ENCODE data around the gene PTPN2. TPM values are rescaled to one million over a fixed set of nuclear protein-coding genes. Genes with fewer than 3 reads are reported as not detected.

Gene PTPN2
- polyA plus RNA-seq, 2 of the 4 experiments (the other 2 are of a cell fraction): 23.0 to 32.4 TPM

DNA sequence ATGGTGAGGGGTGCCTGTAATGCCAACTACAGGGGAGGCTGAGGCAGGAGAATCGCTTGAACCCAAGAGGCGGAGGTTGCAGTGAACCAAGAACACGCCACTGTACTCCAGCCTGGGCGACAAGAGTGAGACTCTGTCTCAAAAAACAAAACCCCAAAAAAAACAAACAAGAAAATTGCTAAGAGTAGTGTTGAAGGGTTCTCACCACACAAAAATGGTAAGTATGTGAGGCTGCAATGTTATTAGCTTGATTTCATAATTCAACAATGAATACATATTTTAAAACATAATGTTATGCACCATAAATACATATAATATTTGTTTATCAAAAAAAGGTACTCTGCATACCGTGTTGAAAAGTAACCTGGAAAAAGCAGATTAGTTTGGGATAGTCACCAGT lies 135.4 kb downstream of the PTPN2 start:
- TF ChIP-seq TFCP2L1 (CRISPR knock-in tag; IDR thresholded peaks at IDR 0.05) (no peak), POLR2A (IDR thresholded peaks at IDR 0.05; ENCODE audit: low read length) (no peak), ZNF302 (CRISPR knock-in tag; IDR thresholded peaks at IDR 0.05) (no peak), FOSB (CRISPR knock-in tag; IDR thresholded peaks at IDR 0.05) (no peak), ZSCAN20 (CRISPR knock-in tag; IDR thresholded peaks at IDR 0.05) (no peak), CHD2 (IDR thresholded peaks at IDR 0.05; ENCODE audit: low read length, partially characterized antibody) (no peak), RFX5 (IDR thresholded peaks at IDR 0.05) (no peak), ZC3H11A (IDR thresholded peaks at IDR 0.05) (no peak)
- TF ChIP-seq, protein P1, sequence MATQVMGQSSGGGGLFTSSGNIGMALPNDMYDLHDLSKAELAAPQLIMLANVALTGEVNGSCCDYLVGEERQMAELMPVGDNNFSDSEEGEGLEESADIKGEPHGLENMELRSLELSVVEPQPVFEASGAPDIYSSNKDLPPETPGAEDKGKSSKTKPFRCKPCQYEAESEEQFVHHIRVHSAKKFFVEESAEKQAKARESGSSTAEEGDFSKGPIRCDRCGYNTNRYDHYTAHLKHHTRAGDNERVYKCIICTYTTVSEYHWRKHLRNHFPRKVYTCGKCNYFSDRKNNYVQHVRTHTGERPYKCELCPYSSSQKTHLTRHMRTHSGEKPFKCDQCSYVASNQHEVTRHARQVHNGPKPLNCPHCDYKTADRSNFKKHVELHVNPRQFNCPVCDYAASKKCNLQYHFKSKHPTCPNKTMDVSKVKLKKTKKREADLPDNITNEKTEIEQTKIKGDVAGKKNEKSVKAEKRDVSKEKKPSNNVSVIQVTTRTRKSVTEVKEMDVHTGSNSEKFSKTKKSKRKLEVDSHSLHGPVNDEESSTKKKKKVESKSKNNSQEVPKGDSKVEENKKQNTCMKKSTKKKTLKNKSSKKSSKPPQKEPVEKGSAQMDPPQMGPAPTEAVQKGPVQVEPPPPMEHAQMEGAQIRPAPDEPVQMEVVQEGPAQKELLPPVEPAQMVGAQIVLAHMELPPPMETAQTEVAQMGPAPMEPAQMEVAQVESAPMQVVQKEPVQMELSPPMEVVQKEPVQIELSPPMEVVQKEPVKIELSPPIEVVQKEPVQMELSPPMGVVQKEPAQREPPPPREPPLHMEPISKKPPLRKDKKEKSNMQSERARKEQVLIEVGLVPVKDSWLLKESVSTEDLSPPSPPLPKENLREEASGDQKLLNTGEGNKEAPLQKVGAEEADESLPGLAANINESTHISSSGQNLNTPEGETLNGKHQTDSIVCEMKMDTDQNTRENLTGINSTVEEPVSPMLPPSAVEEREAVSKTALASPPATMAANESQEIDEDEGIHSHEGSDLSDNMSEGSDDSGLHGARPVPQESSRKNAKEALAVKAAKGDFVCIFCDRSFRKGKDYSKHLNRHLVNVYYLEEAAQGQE (IDR thresholded peaks at IDR 0.05): no peak
- ChIA-PET POLR2A (no interaction called here), CTCF (interaction anchor here (1.2 to 6.6 kb wide), 4 partner anchors 22 to 186 kb away, joined by 3 to 83 read pairs (median 14); no protein-coding TSS in a partner anchor)
- FAIRE-seq: no peak
- no peak for ATAC-seq
- H3K9me3 ChIP-seq: no peaks in the 10 kb centered on the region
- WGBS (ENCODE audit: missing lambda C conversion rate): 78% methylated on average over 5 of the region's 5 CpGs
- DNase-seq (ENCODE audit: low read depth in 1 of 2, low spot score in 1 of 2): no peak
- H3K4me1 ChIP-seq: peaks cover 7% of the 10 kb centered on the region; the same call in 1 of the 3 replicates
- no peak overlapping the region for H3K4me3 ChIP-seq
- H3K4me2 ChIP-seq: no peak overlapping the region
- H3K27ac ChIP-seq: peak overlapping the region in 1 of 2 experiments; percentile 30; a peak in 1 of 6 replicates

DNA sequence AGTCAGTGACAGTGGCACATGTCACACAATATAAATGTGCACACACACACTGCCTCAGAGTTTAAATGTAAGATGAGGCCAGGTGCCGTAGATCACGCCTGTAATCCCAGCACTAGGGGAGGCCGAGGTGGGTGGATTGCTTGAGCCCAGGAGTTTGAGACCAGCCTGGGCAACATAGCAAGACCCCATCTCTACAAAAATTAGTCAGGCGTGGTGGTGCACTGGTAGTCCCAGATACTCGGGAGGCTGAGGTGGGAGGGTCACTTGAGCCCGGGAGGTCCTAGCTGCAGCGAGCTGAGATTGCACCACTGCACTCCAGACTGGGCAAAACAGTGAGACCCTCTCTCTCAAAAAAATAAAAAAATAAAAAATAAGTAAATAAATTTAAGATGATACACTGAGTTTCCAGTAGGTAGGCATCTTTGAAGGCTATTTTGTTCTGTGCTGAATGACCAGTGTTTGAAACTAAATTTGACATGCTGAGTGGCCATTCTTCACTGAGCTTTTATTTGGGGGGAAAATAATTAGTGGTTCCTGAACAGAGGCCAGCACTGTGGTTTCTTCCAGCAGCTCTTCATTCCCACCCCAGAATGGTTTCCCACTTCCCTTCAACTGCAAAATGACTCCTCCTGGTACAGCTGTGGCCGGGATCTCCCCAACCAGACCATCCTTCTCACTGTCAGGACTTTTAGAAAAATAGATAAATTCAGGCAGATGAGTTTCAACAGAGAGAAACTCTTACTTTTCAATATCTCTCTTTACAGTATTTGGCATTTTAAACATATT lies 136.3 kb downstream of the PTPN2 start:
- POLR2A ChIA-PET: interaction anchor here (0.6 kb wide), 1 partner anchor 45 kb away, joined by 3 read pairs; the partner anchor contains the start of genes CEP76 and PSMG2
- DNase-seq (ENCODE audit: low read depth in 1 of 2, low spot score in 1 of 2): no peak
- ATAC-seq: no peak
- CTCF ChIA-PET: interaction anchor here (0.6 to 6.6 kb wide), 4 partner anchors 21 to 187 kb away, joined by 3 to 83 read pairs (median 10); no protein-coding TSS in a partner anchor
- FAIRE-seq: no peak
- TF ChIP-seq CHD4 (IDR thresholded peaks at IDR 0.05; ENCODE audit: borderline replicate concordance): no peak
- TF ChIP-seq MAFK (IDR thresholded peaks at IDR 0.05; ENCODE audit: partially characterized antibody): no peak
- TF ChIP-seq CHD2 (IDR thresholded peaks at IDR 0.05; ENCODE audit: low read length, partially characterized antibody): no peak
- no peak for TF ChIP-seq KDM5A (IDR thresholded peaks at IDR 0.05)
- 83% methylated on average over 8 of the region's 8 CpGs for WGBS (ENCODE audit: missing lambda C conversion rate)
- no peak overlapping the region for H3K27ac ChIP-seq
- H3K4me3 ChIP-seq: no peak overlapping the region
- H3K9me3 ChIP-seq: no peaks in the 10 kb centered on the region
- peaks cover 14% of the 10 kb centered on the region for H3K4me1 ChIP-seq
- no peak overlapping the region for H3K4me2 ChIP-seq

DNA sequence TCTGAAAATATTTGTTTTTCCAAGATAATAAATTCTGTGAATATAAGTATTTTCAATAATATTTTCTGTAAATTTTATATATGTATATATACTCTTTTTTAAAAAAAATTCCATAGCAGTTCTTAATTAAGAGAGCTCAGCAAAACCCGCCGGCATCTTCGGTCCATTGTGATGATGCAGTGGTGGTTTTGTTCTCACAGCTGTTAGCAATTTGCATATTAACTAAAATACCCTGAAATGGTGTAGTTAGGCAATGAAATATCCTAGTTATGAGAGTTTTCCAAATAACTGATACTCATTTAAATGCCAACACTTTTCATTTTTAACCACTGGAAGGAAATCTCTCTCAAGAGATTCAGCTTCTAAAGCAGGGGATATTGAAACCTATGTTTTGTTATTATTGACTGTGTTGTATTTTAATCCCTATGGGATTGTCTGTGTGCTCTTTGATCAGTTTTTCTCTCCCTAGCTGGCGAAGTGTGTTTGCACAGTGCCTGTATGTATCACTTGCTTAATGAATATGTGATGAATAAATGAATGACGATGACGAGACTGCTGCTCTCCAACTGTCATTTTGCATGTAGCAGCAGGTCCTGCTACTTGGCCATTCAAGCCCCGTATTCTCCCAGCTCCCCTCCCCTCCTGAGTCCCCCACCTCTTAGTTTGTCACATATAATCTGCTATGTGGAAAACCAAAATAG lies 138.8 kb downstream of the PTPN2 start:
- H3K4me1 ChIP-seq: peaks cover 36% of the 10 kb centered on the region
- no peak for TF ChIP-seq TFCP2L1 (CRISPR knock-in tag; IDR thresholded peaks at IDR 0.05)
- TF ChIP-seq JUN (IDR thresholded peaks at IDR 0.05): no peak
- no peak for TF ChIP-seq RARB (CRISPR knock-in tag; IDR thresholded peaks at IDR 0.05)
- no peak for TF ChIP-seq RFX5 (IDR thresholded peaks at IDR 0.05)
- no peak for TF ChIP-seq HDAC2 (IDR thresholded peaks at IDR 0.05)
- TF ChIP-seq ESRRA (IDR thresholded peaks at IDR 0.05; ENCODE audit: borderline replicate concordance, low read length): no peak
- TF ChIP-seq TP53 (CRISPR knock-in tag; IDR thresholded peaks at IDR 0.05): no peak
- no peak for TF ChIP-seq HOXB13 (CRISPR knock-in tag; IDR thresholded peaks at IDR 0.05; ENCODE audit: low read depth)
- TF ChIP-seq FOSL2 (IDR thresholded peaks at IDR 0.05): no peak
- TF ChIP-seq FOSL2 (CRISPR knock-in tag; IDR thresholded peaks at IDR 0.05): no peak
- TF ChIP-seq MYC (IDR thresholded peaks at IDR 0.05; ENCODE audit: borderline replicate concordance, low read length): no peak
- no peak for TF ChIP-seq MAZ (IDR thresholded peaks at IDR 0.05; ENCODE audit: borderline replicate concordance, low read depth, low read length)
- no peak for TF ChIP-seq CBX8 (IDR thresholded peaks at IDR 0.05)
- TF ChIP-seq SMC3 (IDR thresholded peaks at IDR 0.05): no peak
- H3K27ac ChIP-seq: peak overlapping the region in 1 of 2 experiments; percentile 39; a peak in 2 of 6 replicates
- 82% methylated on average over 7 of the region's 7 CpGs for WGBS (ENCODE audit: missing lambda C conversion rate)
- FAIRE-seq: no peak
- H3K4me2 ChIP-seq: no peak overlapping the region
- POLR2A ChIA-PET: interaction anchor here (1.3 kb wide), 1 partner anchor 138 kb away, joined by 3 read pairs; the partner anchor contains the start of gene PTPN2
- no peaks in the 10 kb centered on the region for H3K9me3 ChIP-seq
- no peak overlapping the region for H3K4me3 ChIP-seq
- ATAC-seq: no peak
- CTCF ChIA-PET: interaction anchor here (0.8 to 7.1 kb wide), 21 partner anchors 8 to 414 kb away, joined by 3 to 84 read pairs (median 7); no protein-coding TSS in a partner anchor
- no peak for DNase-seq (ENCODE audit: low read depth in 1 of 2, low spot score in 1 of 2)
